ENCODE data around the gene KRIT1. TPM values are rescaled to one million over a fixed set of nuclear protein-coding genes. Genes with fewer than 3 reads are reported as not detected.

KRIT1 gene
- polyA plus RNA-seq, 4 donors, result 39.9 to 48.1 (median 41.9) TPM

GRCh38 chr7:92158660-92159575, 86.8 kb downstream of the KRIT1 start:
- no peak for DNase-seq (ENCODE audit: low read depth in 4 of 4, low spot score in 3 of 4)

GRCh38 chr7:92156990-92157389, 88.7 kb downstream of the KRIT1 start:
- no peak for DNase-seq (ENCODE audit: low read depth in 4 of 4, low spot score in 3 of 4)

GRCh38 chr7:92155108-92155739, 90.5 kb downstream of the KRIT1 start:
- no peak for DNase-seq (ENCODE audit: low read depth in 4 of 4, low spot score in 3 of 4)

- DNase-seq (ENCODE audit: low read depth in 4 of 4, low spot score in 3 of 4), result no peak
These were observed 95.2 kb downstream of the KRIT1 start for GRCh38 chr7:92150450-92151017.

- DNase-seq (ENCODE audit: low read depth in 4 of 4, low spot score in 3 of 4), result no peak
These were observed 95.9 kb downstream of the KRIT1 start for GRCh38 chr7:92149736-92150239.

Other genes starting within 250 kb of the KRIT1 start
- gene CYP51A1, start 111.4 kb downstream of the KRIT1 start, polyA plus RNA-seq (ENCODE audit: insufficient read length in 4 of 4), result 10 to 100 TPM; 63.1 to 96.0 (median 90.2) TPM
- under 1 TPM; 0.17 to 0.60 (median 0.42) TPM for gene LRRD1, start 66.8 kb downstream of the KRIT1 start, polyA plus RNA-seq (ENCODE audit: insufficient read length in 4 of 4)
- 10 to 100 TPM; 35.6 to 46.6 (median 45.6) TPM for gene ANKIB1, start 60 bp upstream of the KRIT1 start, polyA plus RNA-seq (ENCODE audit: insufficient read length in 4 of 4)
- gene GATAD1, start 201.6 kb upstream of the KRIT1 start, polyA plus RNA-seq (ENCODE audit: insufficient read length in 4 of 4), result 10 to 100 TPM; 34.3 to 48.7 (median 39.9) TPM
- gene ERVW-1, start 232.0 kb upstream of the KRIT1 start, polyA plus RNA-seq (ENCODE audit: insufficient read length in 4 of 4), result 1 to 10 TPM in 1 of 4 donors, under 1 TPM in 3; 0.47 to 1.1 (median 0.75) TPM

Measured in right renal pelvis (tissue), 4 donors.